CD4-positive, alpha-beta memory T cell (primary cell): Measurements from ENCODE around the gene FLRT3. TPM values are rescaled to one million over a fixed set of nuclear protein-coding genes. Genes with fewer than 3 reads are reported as not detected.
A peak's percentile ranks its signal among the peaks of the same experiment; 100 is the strongest.

Experiments used
- CTCF ChIA-PET: fragments of 350-600 bp; sonication (Branson Sonifier 250); formaldehyde crosslinking; loops from one replicate; lab custom pipeline; 2021; ENCODE audit warnings: inconsistent platforms; ENCODE audit not compliant: partially characterized antibody; lab: Charles Lee
- POLR2A ChIA-PET: fragments of 350-600 bp; sonication (Branson Sonifier 250); formaldehyde crosslinking; loops from one replicate; lab custom pipeline; 2021; ENCODE audit not compliant: partially characterized antibody; lab: Charles Lee
- DNase-seq, 5 donors: peaks; one replicate each; pipeline versions ENCODE4 v3.0.0 to v3.0.0-alpha.2; 2020 to 2022; ENCODE audit warnings: mixed read lengths in 1 of 5
- H3K27ac ChIP-seq: one replicate; pipeline ENCODE4 v1.7.0; 2013; ENCODE audit warnings: low read depth, low read length
- H3K27me3 ChIP-seq: 2 replicates; pipeline ENCODE4 v1.7.0; 2013; ENCODE audit warnings: mild to moderate bottlenecking, low read length, moderate library complexity; ENCODE audit not compliant: insufficient read depth
- H3K36me3 ChIP-seq: 2 replicates; pipeline ENCODE4 v1.7.0; 2013; ENCODE audit warnings: mild to moderate bottlenecking, low read length, moderate library complexity; ENCODE audit not compliant: insufficient read depth
- H3K4me1 ChIP-seq: 2 replicates; pipeline ENCODE4 v1.7.0; 2013; ENCODE audit warnings: mild to moderate bottlenecking, low read length, moderate library complexity; ENCODE audit not compliant: insufficient read depth
- H3K4me3 ChIP-seq, 2 donors: one replicate each; pipeline ENCODE4 v1.7.0; 2013; ENCODE audit warnings: low read length in 2 of 2, mild to moderate bottlenecking in 1 of 2
- H3K9me3 ChIP-seq, 2 donors: one replicate each; pipeline ENCODE4 v1.7.0; 2013; ENCODE audit warnings: low read length in 2 of 2, control low read depth in 1 of 2; ENCODE audit not compliant: control insufficient read depth in 1 of 2
- H3K27ac Mint-ChIP-seq, 7 donors: one replicate each; pipeline ENCODE4 v1.8.0; 2020 to 2021; ENCODE audit warnings: mixed read lengths in 7 of 7, mild to moderate bottlenecking in 6 of 7, inconsistent platforms in 3 of 7, moderate library complexity in 3 of 7
- H3K27me3 Mint-ChIP-seq, 2 donors: one replicate each; pipeline ENCODE4 v1.8.0; 2020 to 2021; ENCODE audit warnings: mixed read lengths in 2 of 2
- H3K36me3 Mint-ChIP-seq, 2 donors: one replicate each; pipeline ENCODE4 v1.8.0; 2020 to 2021; ENCODE audit warnings: mixed read lengths in 2 of 2, inconsistent platforms in 1 of 2, mild to moderate bottlenecking in 1 of 2
- H3K4me1 Mint-ChIP-seq, 4 donors: one replicate each; pipeline ENCODE4 v1.8.0; 2020 to 2021; ENCODE audit warnings: mixed read lengths in 4 of 4, mild to moderate bottlenecking in 1 of 4
- H3K4me3 Mint-ChIP-seq, 8 donors: one replicate each; pipeline ENCODE4 v1.8.0; 2020 to 2021; ENCODE audit warnings: mixed read lengths in 8 of 8, mild to moderate bottlenecking in 7 of 8, moderate library complexity in 6 of 8, inconsistent platforms in 3 of 8
- H3K9me3 Mint-ChIP-seq, 8 donors: one replicate each; pipeline ENCODE4 v1.8.0; 2020 to 2021; ENCODE audit warnings: mixed read lengths in 8 of 8, mild to moderate bottlenecking in 5 of 8, inconsistent platforms in 3 of 8, moderate library complexity in 1 of 8
- intact Hi-C: fragments of 100-400 bp; cut with micrococcal nuclease; formaldehyde crosslinking; loops from one replicate; pipeline ENCODE4 v1.15.1; 2023
- polyA plus RNA-seq, 2 donors: library from polyadenylated mRNA; unstranded; fragments of 300-500 nt; fragmentation: Illumina TruSeq; gene quantifications; one replicate each; pipeline ENCODE4 v1.2.3, GENCODE V29; 2021
- total RNA-seq, 2 experiments: library from RNA; stranded (reverse); gene quantifications; one replicate each; pipeline ENCODE4 v1.2.3, GENCODE V29; 2021

FLRT3 gene
- total and polyA plus RNA-seq, 4 experiments from 2014 or later: not detected

GRCh38 chr20:14319704-14320103 lies 17.7 kb downstream of the FLRT3 start:
- Mint-ChIP-seq H3K27ac (peak overlapping the region in 2 of 7 donors; percentile 2 to 58), H3K4me1 (no peaks in the 10 kb centered on the region), H3K27me3 (no peaks in the 10 kb centered on the region), H3K9me3 (peaks cover 1 to 29% (median 14%) of the 10 kb centered on the region in 8 donors), H3K4me3 (no peak overlapping the region), H3K36me3 (no peaks in the 10 kb centered on the region)
- Histone ChIP-seq H3K4me3 (no peak overlapping the region), H3K27ac (no peak overlapping the region), H3K36me3 (no peaks in the 10 kb centered on the region), H3K27me3 (no peaks in the 10 kb centered on the region), H3K9me3 (peaks cover 0 to 4% of the 10 kb centered on the region in 2 donors), H3K4me1 (no peaks in the 10 kb centered on the region)
- intact Hi-C loops: no loop called here
- POLR2A ChIA-PET: no interaction called here
- DNase-seq: no peak
- CTCF ChIA-PET: no interaction called here

- Histone ChIP-seq H3K9me3 (no peaks in the 10 kb centered on the region), H3K27ac (no peak overlapping the region), H3K27me3 (no peaks in the 10 kb centered on the region), H3K36me3 (no peaks in the 10 kb centered on the region), H3K4me1 (no peaks in the 10 kb centered on the region), H3K4me3 (no peak overlapping the region)
- no peak for DNase-seq
- no peak overlapping the region for H3K27ac Mint-ChIP-seq
- H3K4me3 Mint-ChIP-seq: no peak overlapping the region
- no peaks in the 10 kb centered on the region for H3K27me3 Mint-ChIP-seq
- intact Hi-C loops: no loop called here
- peaks cover 0 to 16% (median 9%) of the 10 kb centered on the region in 8 donors for H3K9me3 Mint-ChIP-seq
- CTCF ChIA-PET: no interaction called here
- H3K4me1 Mint-ChIP-seq: no peaks in the 10 kb centered on the region
- POLR2A ChIA-PET: no interaction called here
- no peaks in the 10 kb centered on the region for H3K36me3 Mint-ChIP-seq
Observed at GRCh38 chr20:14313341-14314020, 23.9 kb downstream of the FLRT3 start.

GRCh38 chr20:14312001-14312400 lies 25.4 kb downstream of the FLRT3 start:
- no peaks in the 10 kb centered on the region for H3K27me3 ChIP-seq
- CTCF ChIA-PET: no interaction called here
- no peak for DNase-seq
- H3K36me3 ChIP-seq: no peaks in the 10 kb centered on the region
- intact Hi-C loops: no loop called here
- H3K36me3 Mint-ChIP-seq: no peaks in the 10 kb centered on the region
- POLR2A ChIA-PET: no interaction called here
- no peak overlapping the region for H3K27ac ChIP-seq
- H3K4me1 ChIP-seq: no peaks in the 10 kb centered on the region
- no peaks in the 10 kb centered on the region for H3K27me3 Mint-ChIP-seq
- no peaks in the 10 kb centered on the region for H3K4me1 Mint-ChIP-seq
- H3K27ac Mint-ChIP-seq: no peak overlapping the region
- H3K9me3 ChIP-seq: no peaks in the 10 kb centered on the region
- no peak overlapping the region for H3K4me3 Mint-ChIP-seq
- H3K4me3 ChIP-seq: no peak overlapping the region
- peaks cover 0 to 16% (median 6%) of the 10 kb centered on the region in 8 donors for H3K9me3 Mint-ChIP-seq

DNA sequence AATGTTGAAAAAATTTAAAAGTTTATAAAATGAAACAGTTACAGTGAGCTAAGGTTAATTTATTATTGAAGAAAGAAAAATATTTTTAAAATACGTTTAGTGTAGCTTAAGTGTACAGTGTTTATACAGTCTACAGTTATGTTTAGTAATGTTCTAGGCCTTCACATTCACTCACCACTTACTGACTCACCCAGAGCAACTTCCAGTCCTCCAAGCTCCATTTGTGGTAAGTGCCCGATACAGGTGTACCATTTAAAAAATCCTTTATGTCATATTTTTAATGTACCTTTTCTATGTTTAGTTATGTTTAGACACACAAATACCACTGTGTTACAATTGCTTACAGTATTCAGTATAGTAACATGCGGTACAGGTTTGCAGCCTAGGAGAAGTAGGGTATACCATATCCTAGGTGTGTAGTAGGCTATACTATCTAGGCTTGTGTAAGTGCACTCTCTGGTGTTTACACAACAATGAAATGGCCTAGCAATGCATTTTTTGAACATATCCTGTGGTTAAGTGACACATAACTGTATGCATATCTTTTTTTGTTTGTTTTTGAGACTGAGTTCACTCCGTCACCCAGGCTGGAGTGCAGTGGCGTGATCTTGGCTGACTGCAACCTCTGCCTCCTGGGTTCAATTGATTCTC lies 26.3 kb downstream of the FLRT3 start:
- H3K27ac Mint-ChIP-seq: no peak overlapping the region
- intact Hi-C loops: no loop called here
- Histone ChIP-seq H3K36me3 (no peaks in the 10 kb centered on the region), H3K27ac (no peak overlapping the region), H3K4me3 (no peak overlapping the region), H3K9me3 (no peaks in the 10 kb centered on the region), H3K27me3 (no peaks in the 10 kb centered on the region), H3K4me1 (no peaks in the 10 kb centered on the region)
- no peaks in the 10 kb centered on the region for H3K27me3 Mint-ChIP-seq
- H3K36me3 Mint-ChIP-seq: no peaks in the 10 kb centered on the region
- no peaks in the 10 kb centered on the region for H3K4me1 Mint-ChIP-seq
- peaks cover 0 to 10% (median 5%) of the 10 kb centered on the region in 8 donors for H3K9me3 Mint-ChIP-seq
- CTCF ChIA-PET: no interaction called here
- POLR2A ChIA-PET: no interaction called here
- DNase-seq: no peak
- H3K4me3 Mint-ChIP-seq: no peak overlapping the region

DNA sequence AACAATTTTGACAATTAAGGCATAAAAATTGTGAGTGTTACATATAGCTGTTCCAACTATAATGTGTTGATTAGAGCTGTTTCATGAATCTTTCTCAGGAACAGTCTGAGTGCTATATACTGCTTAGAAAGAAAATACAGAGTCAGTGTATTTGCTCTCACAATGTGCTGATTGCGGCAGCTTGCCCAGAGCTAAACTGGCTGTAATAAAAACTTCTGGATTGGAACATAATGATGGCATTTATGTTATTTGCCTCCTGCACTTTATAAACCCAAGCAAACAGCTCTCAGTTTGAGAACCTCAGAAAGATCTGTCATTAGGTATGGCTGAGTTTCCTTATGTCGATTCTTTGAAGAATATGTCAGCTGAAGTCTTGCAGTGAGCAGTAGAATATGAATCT lies 29.5 kb downstream of the FLRT3 start:
- no peak for DNase-seq
- CTCF ChIA-PET: no interaction called here
- Histone ChIP-seq H3K27ac (no peak overlapping the region), H3K27me3 (no peaks in the 10 kb centered on the region), H3K9me3 (no peaks in the 10 kb centered on the region), H3K4me3 (no peak overlapping the region), H3K36me3 (no peaks in the 10 kb centered on the region), H3K4me1 (no peaks in the 10 kb centered on the region)
- Mint-ChIP-seq H3K4me1 (no peaks in the 10 kb centered on the region), H3K4me3 (no peak overlapping the region), H3K27me3 (peaks cover 0 to 1% of the 10 kb centered on the region in 2 donors), H3K36me3 (no peaks in the 10 kb centered on the region), H3K9me3 (peaks cover 2 to 23% (median 12%) of the 10 kb centered on the region in 8 donors), H3K27ac (no peak overlapping the region)
- POLR2A ChIA-PET: no interaction called here
- intact Hi-C loops: no loop called here

DNA sequence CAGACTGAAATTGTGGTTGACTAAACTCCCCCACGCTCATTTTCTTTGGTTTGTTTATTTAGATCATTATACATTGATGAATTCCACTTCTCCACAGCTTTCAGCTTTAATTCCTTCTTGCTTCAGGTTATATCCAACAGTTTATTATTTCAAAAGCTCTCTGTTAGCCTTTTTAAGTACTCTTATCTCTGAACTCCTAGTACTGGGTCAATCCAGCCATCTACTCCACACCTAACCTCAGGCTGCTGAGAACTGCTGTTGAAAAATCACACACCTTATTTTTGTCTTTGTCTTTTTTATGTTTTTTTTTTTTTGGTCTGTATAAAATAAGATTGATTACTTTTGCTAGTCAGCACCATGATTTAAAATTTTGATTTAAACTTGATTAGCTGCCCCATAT lies 32.9 kb downstream of the FLRT3 start:
- no peak overlapping the region for H3K27ac ChIP-seq
- Mint-ChIP-seq H3K27ac (peak overlapping the region in 1 of 7 donors; percentile 47), H3K4me3 (no peak overlapping the region), H3K36me3 (no peaks in the 10 kb centered on the region), H3K4me1 (no peaks in the 10 kb centered on the region), H3K27me3 (peaks cover 0 to 1% of the 10 kb centered on the region in 2 donors), H3K9me3 (peaks cover 2 to 28% (median 13%) of the 10 kb centered on the region in 8 donors)
- no peaks in the 10 kb centered on the region for H3K4me1 ChIP-seq
- intact Hi-C loops: no loop called here
- no peak for DNase-seq
- CTCF ChIA-PET: no interaction called here
- no peak overlapping the region for H3K4me3 ChIP-seq
- H3K9me3 ChIP-seq: no peaks in the 10 kb centered on the region
- no peaks in the 10 kb centered on the region for H3K36me3 ChIP-seq
- H3K27me3 ChIP-seq: no peaks in the 10 kb centered on the region
- POLR2A ChIA-PET: no interaction called here

DNA sequence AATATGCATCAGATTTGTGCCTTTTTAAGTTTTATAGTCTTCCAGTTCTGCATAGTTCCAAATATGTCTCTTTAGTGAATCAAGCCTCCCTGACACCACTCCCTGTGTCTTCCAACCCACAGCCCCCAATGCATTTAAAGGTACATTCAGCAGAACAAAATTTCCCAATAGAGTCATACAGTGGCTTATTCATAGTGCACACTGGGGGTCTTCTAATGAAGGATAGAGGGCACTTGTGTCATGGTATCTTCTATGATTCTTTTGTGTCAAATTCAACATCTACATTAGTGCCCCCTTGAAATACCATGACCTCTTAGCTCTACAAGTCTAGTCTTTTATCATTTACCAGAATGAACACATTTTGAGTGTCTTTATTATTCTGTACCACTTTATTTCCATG lies 33.8 kb downstream of the FLRT3 start:
- intact Hi-C loops: no loop called here
- Mint-ChIP-seq H3K36me3 (no peaks in the 10 kb centered on the region), H3K9me3 (peaks cover 2 to 28% (median 14%) of the 10 kb centered on the region in 8 donors), H3K4me1 (no peaks in the 10 kb centered on the region), H3K27ac (no peak overlapping the region), H3K4me3 (no peak overlapping the region), H3K27me3 (peaks cover 0 to 1% of the 10 kb centered on the region in 2 donors)
- H3K36me3 ChIP-seq: no peaks in the 10 kb centered on the region
- no peaks in the 10 kb centered on the region for H3K27me3 ChIP-seq
- H3K9me3 ChIP-seq: no peaks in the 10 kb centered on the region
- no peaks in the 10 kb centered on the region for H3K4me1 ChIP-seq
- H3K4me3 ChIP-seq: no peak overlapping the region
- DNase-seq: no peak
- H3K27ac ChIP-seq: no peak overlapping the region
- CTCF ChIA-PET: no interaction called here
- POLR2A ChIA-PET: no interaction called here
